Activated CD8-positive, alpha-beta T cell treated with anti-CD3 and anti-CD28 coated beads for 36 hours (primary cell): ENCODE measurements around the gene TNS1. TPM values are rescaled to one million over a fixed set of nuclear protein-coding genes. Genes with fewer than 3 reads are reported as not detected.

Experiments used
- ATAC-seq: fragments of 200-7000 bp; cut with Tn5 transposase; one replicate; pipeline ENCODE4 v1.10.0; 2021; ENCODE audit warnings: mild to moderate bottlenecking, moderate library complexity
- CTCF ChIA-PET: fragments of 350-600 bp; sonication (Branson Sonifier 250); formaldehyde crosslinking; loops from one replicate; lab custom pipeline; 2021; ENCODE audit warnings: antibody characterized with exemption; lab: Charles Lee
- POLR2A ChIA-PET: fragments of 350-600 bp; sonication (Branson Sonifier 250); formaldehyde crosslinking; loops from one replicate; lab custom pipeline; 2021; ENCODE audit warnings: antibody characterized with exemption; lab: Charles Lee
- DNase-seq: peaks from one replicate; pipeline ENCODE4 v3.0.0-alpha.2; 2020
- H3K27ac Mint-ChIP-seq: one replicate; pipeline ENCODE4 v1.8.0; 2021; ENCODE audit warnings: mild to moderate bottlenecking, mixed read lengths
- H3K27me3 Mint-ChIP-seq: one replicate; pipeline ENCODE4 v1.8.0; 2021; ENCODE audit warnings: mixed read lengths
- H3K36me3 Mint-ChIP-seq: one replicate; pipeline ENCODE4 v1.8.0; 2021; ENCODE audit warnings: low read depth, mixed read lengths
- H3K4me1 Mint-ChIP-seq: one replicate; pipeline ENCODE4 v1.8.0; 2021; ENCODE audit warnings: low read depth, mixed read lengths
- H3K4me3 Mint-ChIP-seq: one replicate; pipeline ENCODE4 v1.8.0; 2021; ENCODE audit warnings: mild to moderate bottlenecking, moderate library complexity, mixed read lengths
- H3K9me3 Mint-ChIP-seq: one replicate; pipeline ENCODE4 v1.8.0; 2021; ENCODE audit warnings: mixed read lengths
- CTCF ChIP-seq: fragments of 200-600 bp; IDR thresholded peaks from one replicate; pipeline ENCODE4 v1.8.0; 2022; ENCODE audit warnings: antibody characterized with exemption, mild to moderate bottlenecking
- intact Hi-C: fragments of 100-400 bp; cut with micrococcal nuclease; formaldehyde crosslinking; loops from one replicate; pipeline ENCODE4 v1.10.0; 2022
- total RNA-seq, 2 experiments: library from RNA; stranded (reverse); gene quantifications; one replicate each; pipeline ENCODE4 v1.2.3, GENCODE V29; 2021

The TNS1 gene
- total RNA-seq, 2 experiments from 2014 or later = 1.8 to 2.0 TPM

GRCh38 chr2:217887841-217888701 is 114.7 kb downstream of the TNS1 start:
- ChIA-PET POLR2A (no interaction called here), CTCF (interaction anchor here (1.0 to 9.5 kb wide), 10 partner anchors 10 to 187 kb away, joined by 3 to 188 read pairs (median 6); no protein-coding TSS in a partner anchor)
- Mint-ChIP-seq H3K36me3 (no peaks in the 10 kb centered on the region), H3K4me1 (no peaks in the 10 kb centered on the region), H3K4me3 (no peak overlapping the region), H3K27ac (no peak overlapping the region), H3K9me3 (no peaks in the 10 kb centered on the region), H3K27me3 (peaks cover 2% of the 10 kb centered on the region)
- DNase-seq = no peak
- intact Hi-C loops = loop anchor here (5.0 kb wide), 1 partner anchor 101 kb away; no protein-coding TSS in a partner anchor
- TF ChIP-seq CTCF = no peak
- ATAC-seq = no peak

GRCh38 chr2:217886720-217887309 is 116.0 kb downstream of the TNS1 start:
- Mint-ChIP-seq H3K27me3 (peaks cover 2% of the 10 kb centered on the region), H3K9me3 (no peaks in the 10 kb centered on the region), H3K4me3 (no peak overlapping the region), H3K4me1 (no peaks in the 10 kb centered on the region), H3K36me3 (no peaks in the 10 kb centered on the region), H3K27ac (no peak overlapping the region)
- ChIA-PET CTCF (interaction anchor here (0.6 to 9.5 kb wide), 42 partner anchors 8 to 356 kb away, joined by 3 to 188 read pairs (median 5); partner anchors contain the start of genes CXCR1 and RUFY4), POLR2A (interaction anchor here (0.6 kb wide), 1 partner anchor 872 kb away, joined by 3 read pairs; no protein-coding TSS in a partner anchor)
- intact Hi-C loops = loop anchor here (5.0 kb wide), 1 partner anchor 100 kb away; no protein-coding TSS in a partner anchor
- peak; percentile 71 for TF ChIP-seq CTCF
- peak; percentile 79 for DNase-seq
- peak; percentile 87 for ATAC-seq

- no peaks in the 10 kb centered on the region for H3K36me3 Mint-ChIP-seq
- TF ChIP-seq CTCF = no peak
These were observed 116.7 kb downstream of the TNS1 start for GRCh38 chr2:217886091-217886490.

GRCh38 chr2:217884985-217885384 is 117.8 kb downstream of the TNS1 start:
- ChIA-PET CTCF (interaction anchor here (0.8 to 9.5 kb wide), 3 partner anchors 96 to 105 kb away, joined by 3 to 188 read pairs (median 3); no protein-coding TSS in a partner anchor), POLR2A (interaction anchor here (0.6 to 1.0 kb wide), 2 partner anchors 96 to 261 kb away, joined by 3 to 5 read pairs; no protein-coding TSS in a partner anchor)
- no peaks in the 10 kb centered on the region for H3K36me3 Mint-ChIP-seq
- TF ChIP-seq CTCF = no peak
- H3K4me3 Mint-ChIP-seq = no peak overlapping the region
- DNase-seq (no peak), ATAC-seq (no peak)
- H3K4me1 Mint-ChIP-seq = no peaks in the 10 kb centered on the region
- H3K9me3 Mint-ChIP-seq = no peaks in the 10 kb centered on the region
- intact Hi-C loops = loop anchor here (5.0 kb wide), 1 partner anchor 98 kb away; no protein-coding TSS in a partner anchor
- H3K27ac Mint-ChIP-seq = no peak overlapping the region
- H3K27me3 Mint-ChIP-seq = peaks cover 2% of the 10 kb centered on the region

More at GRCh38 chr2:217886091-217886490, 116.7 kb downstream of the TNS1 start:
- DNase-seq = no peak
- peaks cover 2% of the 10 kb centered on the region for H3K27me3 Mint-ChIP-seq
- H3K4me3 Mint-ChIP-seq = no peak overlapping the region
- H3K4me1 Mint-ChIP-seq = no peaks in the 10 kb centered on the region
- ChIA-PET CTCF (interaction anchor here (0.6 to 9.5 kb wide), 34 partner anchors 9 to 245 kb away, joined by 3 to 188 read pairs (median 5); partner anchors contain the start of gene RUFY4), POLR2A (no interaction called here)
- no peaks in the 10 kb centered on the region for H3K9me3 Mint-ChIP-seq
- ATAC-seq = no peak
- no peak overlapping the region for H3K27ac Mint-ChIP-seq
- intact Hi-C loops = loop anchor here (5.0 kb wide), 1 partner anchor 99 kb away; no protein-coding TSS in a partner anchor
